Bronchial epithelial cell (primary cell): Measurements from ENCODE around the gene ABCC11. TPM values are rescaled to one million over a fixed set of nuclear protein-coding genes. Genes with fewer than 3 reads are reported as not detected.

ENCODE experiments used
- DNase-seq: peaks from one replicate; pipeline ENCODE4 v3.0.0-alpha.2; 2010; ENCODE audit warnings: low read depth
- FAIRE-seq: peaks from 2 replicates; lab custom pipeline; 2011; peaks lifted over from hg19 to GRCh38; lab: Jason Lieb, UNC
- H3K27me3 ChIP-seq: 2 replicates; pipeline ENCODE4 v1.5.1; 2011; ENCODE audit warnings: low read length; ENCODE audit not compliant: control insufficient read depth, insufficient read depth
- H3K36me3 ChIP-seq: 2 replicates; pipeline ENCODE4 v1.5.1; 2011; ENCODE audit warnings: low read length; ENCODE audit not compliant: control insufficient read depth, insufficient read depth
- H3K4me3 ChIP-seq: 2 replicates; pipeline ENCODE4 v1.5.1; 2011; ENCODE audit warnings: mild to moderate bottlenecking, low read depth, low read length, control low read depth
- total RNA-seq: library from RNA; depleted of rRNA; stranded (reverse); fragments of >200 nt; gene quantifications from 2 replicates; pipeline ENCODE4 v1.2.1, GENCODE V29; 2014
- TF ChIP-seq, protein P1 (sequence below): IDR thresholded peaks from 2 replicates; pipeline ENCODE4 v1.5.1; 2011; ENCODE audit warnings: mild to moderate bottlenecking, moderate library complexity, low read length, control low read depth, inconsistent platforms; ENCODE audit not compliant: insufficient read depth, severe bottlenecking

The ABCC11 gene
- total RNA-seq, 1 donor from 2014 or later: 0.26 TPM

- FAIRE-seq: no peak
- Histone ChIP-seq H3K4me3 (no peak overlapping the region), H3K27me3 (no peaks in the 10 kb centered on the region), H3K36me3 (no peaks in the 10 kb centered on the region)
- TF ChIP-seq, protein P1, sequence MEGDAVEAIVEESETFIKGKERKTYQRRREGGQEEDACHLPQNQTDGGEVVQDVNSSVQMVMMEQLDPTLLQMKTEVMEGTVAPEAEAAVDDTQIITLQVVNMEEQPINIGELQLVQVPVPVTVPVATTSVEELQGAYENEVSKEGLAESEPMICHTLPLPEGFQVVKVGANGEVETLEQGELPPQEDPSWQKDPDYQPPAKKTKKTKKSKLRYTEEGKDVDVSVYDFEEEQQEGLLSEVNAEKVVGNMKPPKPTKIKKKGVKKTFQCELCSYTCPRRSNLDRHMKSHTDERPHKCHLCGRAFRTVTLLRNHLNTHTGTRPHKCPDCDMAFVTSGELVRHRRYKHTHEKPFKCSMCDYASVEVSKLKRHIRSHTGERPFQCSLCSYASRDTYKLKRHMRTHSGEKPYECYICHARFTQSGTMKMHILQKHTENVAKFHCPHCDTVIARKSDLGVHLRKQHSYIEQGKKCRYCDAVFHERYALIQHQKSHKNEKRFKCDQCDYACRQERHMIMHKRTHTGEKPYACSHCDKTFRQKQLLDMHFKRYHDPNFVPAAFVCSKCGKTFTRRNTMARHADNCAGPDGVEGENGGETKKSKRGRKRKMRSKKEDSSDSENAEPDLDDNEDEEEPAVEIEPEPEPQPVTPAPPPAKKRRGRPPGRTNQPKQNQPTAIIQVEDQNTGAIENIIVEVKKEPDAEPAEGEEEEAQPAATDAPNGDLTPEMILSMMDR: no peak
- no peak for DNase-seq
These were observed 85.4 kb downstream of the ABCC11 start for GRCh38 chr16:48161906-48162305.

GRCh38 chr16:48160575-48160974, 86.8 kb downstream of the ABCC11 start:
- DNase-seq: no peak
- FAIRE-seq: no peak
- Histone ChIP-seq H3K36me3 (no peaks in the 10 kb centered on the region), H3K4me3 (no peak overlapping the region), H3K27me3 (no peaks in the 10 kb centered on the region)
- TF ChIP-seq, protein P1: no peak

GRCh38 chr16:48158296-48158695, 89.0 kb downstream of the ABCC11 start:
- FAIRE-seq (no peak), DNase-seq (peak; percentile 88)
- H3K4me3 ChIP-seq: no peak overlapping the region
- no peaks in the 10 kb centered on the region for H3K36me3 ChIP-seq
- TF ChIP-seq, protein P1: no peak
- no peaks in the 10 kb centered on the region for H3K27me3 ChIP-seq

DNA sequence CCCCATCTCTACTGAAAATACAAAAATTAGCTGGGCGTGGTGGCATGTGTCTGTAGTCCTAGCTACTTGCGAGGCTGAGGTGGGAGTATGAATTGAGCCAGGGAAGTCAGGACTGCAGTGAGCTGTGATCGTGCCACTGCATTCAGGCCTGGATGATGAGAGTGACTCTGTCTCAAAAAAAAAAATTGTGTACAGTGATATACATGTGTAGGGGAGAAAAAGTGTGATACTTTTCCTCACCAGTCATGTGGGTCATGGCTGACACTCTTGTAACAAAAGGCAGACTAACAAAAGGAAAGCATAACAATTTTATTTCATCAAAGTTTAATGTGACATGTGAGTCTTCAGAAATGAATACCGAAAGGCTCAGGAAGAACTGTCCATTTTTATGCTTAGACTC, 89.5 kb downstream of the ABCC11 start:
- FAIRE-seq: no peak
- no peaks in the 10 kb centered on the region for H3K27me3 ChIP-seq
- no peak for DNase-seq
- TF ChIP-seq, protein P1: no peak
- H3K36me3 ChIP-seq: no peaks in the 10 kb centered on the region
- H3K4me3 ChIP-seq: no peak overlapping the region

DNA sequence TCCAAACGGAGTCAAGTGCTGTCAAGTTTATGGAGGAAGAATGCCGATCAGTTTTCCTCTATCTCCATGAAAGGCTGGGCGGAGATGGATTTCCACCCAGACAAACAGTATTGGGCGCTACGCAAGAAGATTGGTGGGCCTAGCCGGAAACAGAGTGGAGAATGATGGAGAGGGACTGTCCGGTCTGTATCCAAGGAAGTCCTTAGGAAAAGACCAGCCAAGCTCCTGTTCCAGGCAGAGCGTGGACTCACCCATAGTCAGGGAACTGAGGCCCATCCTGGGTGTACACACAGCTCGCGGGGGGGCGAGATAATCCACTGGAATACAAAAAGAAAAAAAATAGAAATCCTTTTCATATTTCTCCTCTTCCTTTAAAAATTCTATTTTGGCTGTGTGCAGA, 90.0 kb downstream of the ABCC11 start:
- TF ChIP-seq, protein P1: no peak
- Histone ChIP-seq H3K4me3 (no peak overlapping the region), H3K36me3 (no peaks in the 10 kb centered on the region), H3K27me3 (no peaks in the 10 kb centered on the region)
- no peak for FAIRE-seq
- DNase-seq: no peak

DNA sequence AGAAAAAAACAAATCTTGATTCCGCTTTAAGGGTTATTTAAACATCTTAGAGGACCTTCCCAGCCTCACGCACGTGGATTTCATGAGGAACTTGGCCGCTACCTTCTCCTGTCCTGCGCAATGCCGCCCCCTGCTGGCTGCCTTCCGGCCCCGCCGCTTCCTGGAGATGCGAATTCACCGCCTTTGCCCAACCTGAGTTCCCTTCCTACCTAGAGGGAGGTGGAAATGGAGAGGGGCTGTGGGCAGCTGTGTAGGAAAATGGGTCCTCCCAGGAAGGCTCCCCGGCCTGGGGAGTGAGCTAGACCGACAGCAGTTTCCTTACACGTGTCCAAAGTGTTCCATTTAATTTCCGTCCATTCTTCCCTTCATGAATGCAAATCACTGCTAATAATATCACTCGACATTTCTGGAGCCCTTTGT, 90.5 kb downstream of the ABCC11 start:
- no peak overlapping the region for H3K4me3 ChIP-seq
- FAIRE-seq (peak; percentile 81), DNase-seq (peak; percentile 54)
- H3K36me3 ChIP-seq: no peaks in the 10 kb centered on the region
- H3K27me3 ChIP-seq: no peaks in the 10 kb centered on the region
- TF ChIP-seq, protein P1: peak; percentile 93
